ENCODE measurements around the gene RMDN3. TPM values are rescaled to one million over a fixed set of nuclear protein-coding genes. Genes with fewer than 3 reads are reported as not detected.

RMDN3 gene
- 21.8 to 22.8 TPM (median 22.2 TPM) in 5 replicates for total RNA-seq (2022; extraction: Qiagen RNA extraction)

GRCh38 chr15:40754883-40755811 lies at the start of gene RMDN3:
RMDN3 (minus strand) TSS chr15:40755254; CDS start chr15:40754783, 471 bp downstream.

GRCh38 chr15:40769274-40770146 lies 14.5 kb upstream of the RMDN3 start, which contains the start of gene C15orf62:
C15orf62 (plus strand) TSS chr15:40769980; CDS start chr15:40770496, 516 bp downstream.

GRCh38 chr15:40763801-40764628 lies 9.0 kb upstream of the RMDN3 start, which contains the start of gene GCHFR:
GCHFR (plus strand) TSS chr15:40764068; CDS start chr15:40764181, 113 bp downstream.

GRCh38 chr15:40694688-40695468 lies 60.2 kb downstream of the RMDN3 start, which contains the start of gene RAD51:
RAD51 (plus strand) TSS chr15:40695174; CDS start chr15:40698759, 3,585 bp downstream.

Other genes starting within 250 kb of the RMDN3 start
- 11.9 to 17.7 TPM (median 15.5 TPM) in 5 replicates for gene CCDC32, start 190.2 kb downstream of the RMDN3 start, total RNA-seq (2022; extraction: Qiagen RNA extraction)
- gene RPUSD2, start 186.0 kb downstream of the RMDN3 start, total RNA-seq (2022; extraction: Qiagen RNA extraction): 13.3 to 15.7 TPM (median 15.3 TPM) in 5 replicates
- 5.3 to 7.2 TPM (median 6.8 TPM) in 5 replicates for gene KNL1, start 161.0 kb downstream of the RMDN3 start, total RNA-seq (2022; extraction: Qiagen RNA extraction)
- 17.3 to 21.5 TPM (median 19.4 TPM) in 5 replicates for gene RAD51, start 60.1 kb downstream of the RMDN3 start, total RNA-seq (2022; extraction: Qiagen RNA extraction)
- 6.7 to 8.7 TPM (median 7.4 TPM) in 5 replicates for gene GCHFR, start 8.8 kb upstream of the RMDN3 start, total RNA-seq (2022; extraction: Qiagen RNA extraction)
- 0.07 TPM in 3 of 5 replicates, not detected in the others for gene C15orf62, start 14.7 kb upstream of the RMDN3 start, total RNA-seq (2022; extraction: Qiagen RNA extraction)
- gene ZFYVE19, start 51.8 kb upstream of the RMDN3 start, total RNA-seq (2022; extraction: Qiagen RNA extraction): 13.9 to 19.2 TPM (median 17.3 TPM) in 5 replicates
- 18.5 to 28.4 TPM (median 24.0 TPM) in 5 replicates for gene DNAJC17, start 52.2 kb upstream of the RMDN3 start, total RNA-seq (2022; extraction: Qiagen RNA extraction)
- gene PPP1R14D, start 73.5 kb upstream of the RMDN3 start, total RNA-seq (2022; extraction: Qiagen RNA extraction): 0.20 to 0.33 TPM in 2 of 5 replicates, not detected in the others
- 0.59 to 1.2 TPM (median 0.91 TPM) in 5 replicates for gene SPINT1, start 88.8 kb upstream of the RMDN3 start, total RNA-seq (2022; extraction: Qiagen RNA extraction)
- 4.2 to 5.8 TPM (median 4.8 TPM) in 5 replicates for gene RHOV, start 119.0 kb upstream of the RMDN3 start, total RNA-seq (2022; extraction: Qiagen RNA extraction)
- 18.7 to 25.6 TPM (median 23.9 TPM) in 5 replicates for gene VPS18, start 139.2 kb upstream of the RMDN3 start, total RNA-seq (2022; extraction: Qiagen RNA extraction)
- 1.1 to 2.0 TPM (median 1.8 TPM) in 5 replicates for gene DLL4, start 174.1 kb upstream of the RMDN3 start, total RNA-seq (2022; extraction: Qiagen RNA extraction)
- 4.4 to 8.2 TPM (median 6.1 TPM) in 5 replicates for gene CHAC1, start 198.2 kb upstream of the RMDN3 start, total RNA-seq (2022; extraction: Qiagen RNA extraction)